Measurements from ENCODE around the gene GAS7.

The GAS7 gene

GRCh38 chr17:10226930-10227695 is 28.7 kb upstream of the GAS7 start:
- no peaks in the 10 kb centered on the region for H3K79me2 ChIP-seq (ENCODE audit: insufficient read depth, low read depth)
- no peaks in the 10 kb centered on the region for H3K27me3 ChIP-seq (ENCODE audit: insufficient read depth, low read depth)
- no peak overlapping the region for H3K27ac ChIP-seq
- TF ChIP-seq CTCF (conservative IDR thresholded peaks at IDR 0.05; ENCODE audit: low read depth, low read length), result peak; percentile 60
- no peaks in the 10 kb centered on the region for H3K4me1 ChIP-seq (ENCODE audit: low read depth, poor library complexity, severe bottlenecking)
- H2AFZ ChIP-seq (ENCODE audit: low read depth), result no peak overlapping the region
- H3K4me3 ChIP-seq (IDR thresholded peaks at IDR 0.05; ENCODE audit: insufficient read depth, low read depth, low read length), result no peak overlapping the region
- no peaks in the 10 kb centered on the region for H3K36me3 ChIP-seq (ENCODE audit: insufficient read depth)
- H3K9ac ChIP-seq, result no peak overlapping the region
- H4K20me1 ChIP-seq (ENCODE audit: insufficient read depth), result no peaks in the 10 kb centered on the region
- H3K4me2 ChIP-seq, result no peak overlapping the region

GRCh38 chr17:10224582-10225195 is 26.3 kb upstream of the GAS7 start:
- no peak for TF ChIP-seq CTCF (conservative IDR thresholded peaks at IDR 0.05; ENCODE audit: low read depth, low read length)
- Histone ChIP-seq H3K36me3 (ENCODE audit: insufficient read depth) (no peaks in the 10 kb centered on the region), H2AFZ (ENCODE audit: low read depth) (no peak overlapping the region), H3K9ac (no peak overlapping the region), H3K27ac (no peak overlapping the region), H3K27me3 (ENCODE audit: insufficient read depth, low read depth) (no peaks in the 10 kb centered on the region), H3K4me1 (ENCODE audit: low read depth, poor library complexity, severe bottlenecking) (no peaks in the 10 kb centered on the region), H3K79me2 (ENCODE audit: insufficient read depth, low read depth) (no peaks in the 10 kb centered on the region), H3K4me2 (no peak overlapping the region), H3K4me3 (IDR thresholded peaks at IDR 0.05; ENCODE audit: insufficient read depth, low read depth, low read length) (no peak overlapping the region), H4K20me1 (ENCODE audit: insufficient read depth) (no peaks in the 10 kb centered on the region)

- no peak for TF ChIP-seq CTCF (conservative IDR thresholded peaks at IDR 0.05; ENCODE audit: low read depth, low read length)
These were observed 20.8 kb upstream of the GAS7 start for GRCh38 chr17:10219193-10219592.

GRCh38 chr17:10217916-10218315 is 19.5 kb upstream of the GAS7 start:
- Histone ChIP-seq H3K4me1 (ENCODE audit: low read depth, poor library complexity, severe bottlenecking) (no peaks in the 10 kb centered on the region), H3K36me3 (ENCODE audit: insufficient read depth) (no peaks in the 10 kb centered on the region), H3K9ac (no peak overlapping the region), H3K27ac (no peak overlapping the region), H3K4me2 (no peak overlapping the region), H4K20me1 (ENCODE audit: insufficient read depth) (no peaks in the 10 kb centered on the region), H2AFZ (ENCODE audit: low read depth) (no peak overlapping the region), H3K4me3 (IDR thresholded peaks at IDR 0.05; ENCODE audit: insufficient read depth, low read depth, low read length) (no peak overlapping the region), H3K27me3 (ENCODE audit: insufficient read depth, low read depth) (no peaks in the 10 kb centered on the region), H3K79me2 (ENCODE audit: insufficient read depth, low read depth) (no peaks in the 10 kb centered on the region)
- TF ChIP-seq CTCF (conservative IDR thresholded peaks at IDR 0.05; ENCODE audit: low read depth, low read length), result no peak

More at GRCh38 chr17:10219193-10219592, 20.8 kb upstream of the GAS7 start:
- Histone ChIP-seq H3K4me2 (no peak overlapping the region), H3K4me1 (ENCODE audit: low read depth, poor library complexity, severe bottlenecking) (no peaks in the 10 kb centered on the region), H3K27ac (no peak overlapping the region), H3K9ac (no peak overlapping the region), H4K20me1 (ENCODE audit: insufficient read depth) (no peaks in the 10 kb centered on the region), H3K36me3 (ENCODE audit: insufficient read depth) (no peaks in the 10 kb centered on the region), H3K79me2 (ENCODE audit: insufficient read depth, low read depth) (no peaks in the 10 kb centered on the region), H2AFZ (ENCODE audit: low read depth) (no peak overlapping the region), H3K4me3 (IDR thresholded peaks at IDR 0.05; ENCODE audit: insufficient read depth, low read depth, low read length) (no peak overlapping the region), H3K27me3 (ENCODE audit: insufficient read depth, low read depth) (no peaks in the 10 kb centered on the region)

Measured in KMS-11 (cell line).